ENCODE results near the gene CACNA1B.

DNA sequence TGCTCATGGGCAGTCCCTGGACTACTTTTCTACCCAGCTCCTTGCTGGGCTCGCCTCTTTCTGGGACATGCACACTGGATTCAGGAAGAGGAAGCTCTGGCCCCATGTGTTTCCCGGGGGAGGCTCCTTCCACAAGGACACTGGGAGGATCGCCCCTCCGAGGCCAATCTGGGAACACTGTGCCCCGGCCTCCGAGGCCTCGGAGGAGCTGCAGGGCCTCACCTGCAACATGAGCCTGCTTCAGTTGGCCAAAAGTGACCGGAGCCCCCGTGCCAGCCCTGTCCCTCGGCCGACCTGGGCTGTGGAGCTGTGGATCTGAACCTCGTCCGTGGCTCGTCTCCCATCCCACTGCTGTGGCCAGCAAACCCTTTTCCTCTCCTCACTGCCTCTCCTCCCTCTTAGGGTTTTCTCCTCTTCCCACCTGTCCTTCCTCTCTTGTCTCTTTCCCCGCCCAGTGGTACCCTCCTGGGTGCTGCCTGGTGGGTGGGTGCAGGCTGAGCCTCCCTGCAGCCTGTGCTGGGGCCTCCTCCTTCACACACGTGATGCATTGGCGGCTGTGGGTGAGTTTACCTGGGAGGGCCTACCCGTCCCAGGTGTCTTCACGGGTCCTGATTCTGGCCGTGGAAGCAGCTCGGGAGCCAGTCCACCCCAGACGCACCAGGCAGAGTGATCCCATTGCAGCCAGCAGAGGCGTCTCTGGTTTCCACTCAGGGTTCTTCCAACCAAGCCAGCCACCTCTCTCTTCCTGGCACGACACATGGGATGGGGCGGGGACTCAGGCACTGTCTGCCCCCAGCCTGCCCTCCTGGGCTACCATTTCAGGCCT is 241.8 kb downstream of the CACNA1B start:
- no peak for TF ChIP-seq POLR2AphosphoS5 (IDR thresholded peaks at IDR 0.05)
- TF ChIP-seq, protein P1, sequence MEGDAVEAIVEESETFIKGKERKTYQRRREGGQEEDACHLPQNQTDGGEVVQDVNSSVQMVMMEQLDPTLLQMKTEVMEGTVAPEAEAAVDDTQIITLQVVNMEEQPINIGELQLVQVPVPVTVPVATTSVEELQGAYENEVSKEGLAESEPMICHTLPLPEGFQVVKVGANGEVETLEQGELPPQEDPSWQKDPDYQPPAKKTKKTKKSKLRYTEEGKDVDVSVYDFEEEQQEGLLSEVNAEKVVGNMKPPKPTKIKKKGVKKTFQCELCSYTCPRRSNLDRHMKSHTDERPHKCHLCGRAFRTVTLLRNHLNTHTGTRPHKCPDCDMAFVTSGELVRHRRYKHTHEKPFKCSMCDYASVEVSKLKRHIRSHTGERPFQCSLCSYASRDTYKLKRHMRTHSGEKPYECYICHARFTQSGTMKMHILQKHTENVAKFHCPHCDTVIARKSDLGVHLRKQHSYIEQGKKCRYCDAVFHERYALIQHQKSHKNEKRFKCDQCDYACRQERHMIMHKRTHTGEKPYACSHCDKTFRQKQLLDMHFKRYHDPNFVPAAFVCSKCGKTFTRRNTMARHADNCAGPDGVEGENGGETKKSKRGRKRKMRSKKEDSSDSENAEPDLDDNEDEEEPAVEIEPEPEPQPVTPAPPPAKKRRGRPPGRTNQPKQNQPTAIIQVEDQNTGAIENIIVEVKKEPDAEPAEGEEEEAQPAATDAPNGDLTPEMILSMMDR (IDR thresholded peaks at IDR 0.05): no peak
- TF ChIP-seq POLR2A (IDR thresholded peaks at IDR 0.05; ENCODE audit: low read depth): no peak

Measured in esophagus muscularis mucosa (tissue), 3 donors.